Mucosa of rectum (tissue), 2 donors: Measurements from ENCODE around the gene RBM26.

ENCODE experiments used
- H3K27ac ChIP-seq, 2 donors: one replicate each; pipeline ENCODE4 v1.7.0; 2013; ENCODE audit warnings: inconsistent platforms in 2 of 2, low read depth in 2 of 2, low read length in 2 of 2
- H3K27me3 ChIP-seq, 2 donors: one replicate each; pipeline ENCODE4 v1.7.0; 2013; ENCODE audit warnings: low read length in 2 of 2; ENCODE audit not compliant: control insufficient read depth in 2 of 2, insufficient read depth in 2 of 2
- H3K36me3 ChIP-seq, 2 donors: one replicate each; pipeline ENCODE4 v1.7.0; 2013; ENCODE audit warnings: low read length in 2 of 2; ENCODE audit not compliant: control insufficient read depth in 2 of 2, insufficient read depth in 2 of 2
- H3K4me1 ChIP-seq, 2 donors: one replicate each; pipeline ENCODE4 v1.7.0; 2013; ENCODE audit warnings: low read length in 2 of 2, mild to moderate bottlenecking in 1 of 2; ENCODE audit not compliant: control insufficient read depth in 2 of 2, insufficient read depth in 2 of 2
- H3K4me3 ChIP-seq, 2 donors: one replicate each; pipeline ENCODE4 v1.7.0; 2013; ENCODE audit warnings: low read length in 2 of 2
- H3K9ac ChIP-seq, 2 donors: one replicate each; pipeline ENCODE4 v1.7.0; 2013; ENCODE audit warnings: low read length in 2 of 2, low read depth in 1 of 2, mild to moderate bottlenecking in 1 of 2
- H3K9me3 ChIP-seq, 2 donors: one replicate each; pipeline ENCODE4 v1.7.0; 2013; ENCODE audit warnings: low read length in 2 of 2; ENCODE audit not compliant: control insufficient read depth in 2 of 2
- donor health status: healthy.
- donor health status: Normal muscosa, but diverticular disease.

The RBM26 gene

GRCh38 chr13:79312340-79312855, 93.7 kb downstream of the RBM26 start:
- no peaks in the 10 kb centered on the region for H3K4me1 ChIP-seq
- H3K4me3 ChIP-seq = no peak overlapping the region
- no peak overlapping the region for H3K9ac ChIP-seq
- H3K27me3 ChIP-seq = no peaks in the 10 kb centered on the region
- no peak overlapping the region for H3K27ac ChIP-seq
- H3K36me3 ChIP-seq = no peaks in the 10 kb centered on the region
- no peaks in the 10 kb centered on the region for H3K9me3 ChIP-seq

DNA sequence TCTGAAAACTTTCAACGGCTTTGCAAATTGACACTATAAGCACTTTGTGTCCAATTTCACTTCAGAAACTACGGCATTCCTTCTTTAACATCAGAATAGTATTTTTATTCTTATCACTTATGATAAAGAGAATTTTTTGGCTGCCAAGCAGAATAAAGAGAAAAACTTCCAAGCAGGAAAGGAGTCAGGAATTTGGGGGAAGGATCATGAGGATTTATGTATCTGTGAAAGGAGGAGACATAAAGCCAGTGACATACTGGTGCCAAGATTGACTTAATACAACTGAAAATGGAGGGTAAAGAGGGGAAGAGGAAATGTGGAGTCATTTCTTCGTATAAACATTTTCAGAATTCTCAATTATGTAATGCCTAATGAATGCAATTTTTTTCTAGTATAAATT, 94.7 kb downstream of the RBM26 start:
- H3K27ac ChIP-seq = no peak overlapping the region
- no peaks in the 10 kb centered on the region for H3K36me3 ChIP-seq
- H3K9me3 ChIP-seq = no peaks in the 10 kb centered on the region
- H3K27me3 ChIP-seq = no peaks in the 10 kb centered on the region
- H3K4me3 ChIP-seq = no peak overlapping the region
- H3K4me1 ChIP-seq = no peaks in the 10 kb centered on the region
- no peak overlapping the region for H3K9ac ChIP-seq

- no peaks in the 10 kb centered on the region for H3K36me3 ChIP-seq
- H3K4me3 ChIP-seq = no peak overlapping the region
- no peaks in the 10 kb centered on the region for H3K9me3 ChIP-seq
- no peak overlapping the region for H3K27ac ChIP-seq
- H3K27me3 ChIP-seq = no peaks in the 10 kb centered on the region
- no peak overlapping the region for H3K9ac ChIP-seq
- H3K4me1 ChIP-seq = no peaks in the 10 kb centered on the region
These were observed 96.4 kb downstream of the RBM26 start for GRCh38 chr13:79309690-79310089.

DNA sequence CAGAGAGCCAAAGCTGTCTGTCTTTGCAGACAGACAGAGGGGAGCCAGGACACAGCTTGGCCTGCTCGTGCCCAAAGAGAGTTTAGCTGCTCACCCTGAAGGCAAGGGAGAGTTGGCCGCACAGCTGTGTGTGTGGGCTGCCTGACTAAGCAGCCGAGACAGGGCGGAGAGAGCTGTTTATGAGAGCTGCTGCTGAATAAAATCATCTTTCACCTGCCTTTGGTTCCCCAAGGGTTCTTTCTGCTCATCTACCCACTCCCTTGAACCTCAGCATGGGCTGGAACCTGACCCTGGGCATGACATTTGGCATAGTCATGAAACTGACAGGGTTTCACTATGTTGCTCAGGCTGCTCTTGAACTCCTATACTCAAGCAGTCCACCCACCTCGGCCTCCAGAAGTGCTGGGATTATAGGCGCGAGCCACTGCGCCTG, 98.2 kb downstream of the RBM26 start:
- Histone ChIP-seq H3K4me1 (no peaks in the 10 kb centered on the region), H3K27ac (no peak overlapping the region), H3K36me3 (no peaks in the 10 kb centered on the region), H3K4me3 (no peak overlapping the region), H3K9me3 (no peaks in the 10 kb centered on the region), H3K27me3 (no peaks in the 10 kb centered on the region), H3K9ac (no peak overlapping the region)

- Histone ChIP-seq H3K36me3 (no peaks in the 10 kb centered on the region), H3K9ac (no peak overlapping the region), H3K4me3 (no peak overlapping the region), H3K27me3 (no peaks in the 10 kb centered on the region), H3K9me3 (no peaks in the 10 kb centered on the region), H3K27ac (no peak overlapping the region), H3K4me1 (no peaks in the 10 kb centered on the region)
These were observed 98.6 kb downstream of the RBM26 start for GRCh38 chr13:79307433-79307861.

DNA sequence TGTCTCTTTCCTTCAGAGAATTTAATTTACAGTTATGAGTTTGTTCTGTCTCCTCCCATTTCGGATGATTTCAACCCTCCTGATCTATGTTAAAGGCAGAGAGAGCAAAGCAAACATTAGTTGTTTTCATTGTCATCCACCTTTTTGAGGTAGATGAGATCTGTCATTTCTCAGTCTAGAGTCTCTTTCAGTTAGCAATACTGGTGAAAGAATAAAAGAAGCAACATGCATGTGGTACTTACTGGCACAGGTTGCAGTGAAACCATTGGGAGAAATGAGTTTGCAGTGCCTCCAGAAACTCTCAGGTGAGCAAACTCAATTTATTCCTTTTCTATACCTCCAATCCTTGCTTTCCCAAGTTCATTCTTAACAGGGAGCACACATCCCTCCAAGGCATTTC, 99.4 kb downstream of the RBM26 start:
- H3K9me3 ChIP-seq = no peaks in the 10 kb centered on the region

DNA sequence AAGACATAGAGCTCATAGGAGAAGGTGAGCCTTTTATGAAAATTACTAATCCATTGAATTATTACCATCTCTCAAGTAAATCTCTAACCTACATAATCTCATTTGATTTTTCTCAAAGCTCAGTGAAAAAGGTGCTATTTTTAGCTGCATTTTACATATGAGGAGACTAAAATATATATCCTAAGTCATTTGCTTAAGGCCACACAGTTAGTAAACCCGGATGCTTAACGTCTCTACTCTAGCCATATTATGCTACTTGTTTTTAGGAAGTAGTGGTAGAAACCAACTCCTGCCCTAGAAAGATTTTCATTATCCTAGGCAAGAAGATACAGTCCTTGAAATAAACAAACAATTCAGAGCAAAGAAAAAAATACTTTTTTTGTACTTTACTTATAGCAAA, 108.9 kb downstream of the RBM26 start:
- Histone ChIP-seq H3K36me3 (no peaks in the 10 kb centered on the region), H3K9me3 (no peaks in the 10 kb centered on the region), H3K9ac (no peak overlapping the region), H3K4me1 (no peaks in the 10 kb centered on the region), H3K27ac (no peak overlapping the region), H3K4me3 (no peak overlapping the region), H3K27me3 (no peaks in the 10 kb centered on the region)

More for the DNA sequence above, 99.4 kb downstream of the RBM26 start:
- H3K4me3 ChIP-seq = no peak overlapping the region
- no peak overlapping the region for H3K27ac ChIP-seq
- H3K27me3 ChIP-seq = no peaks in the 10 kb centered on the region
- H3K36me3 ChIP-seq = no peaks in the 10 kb centered on the region
- H3K9ac ChIP-seq = no peak overlapping the region
- H3K4me1 ChIP-seq = no peaks in the 10 kb centered on the region

DNA sequence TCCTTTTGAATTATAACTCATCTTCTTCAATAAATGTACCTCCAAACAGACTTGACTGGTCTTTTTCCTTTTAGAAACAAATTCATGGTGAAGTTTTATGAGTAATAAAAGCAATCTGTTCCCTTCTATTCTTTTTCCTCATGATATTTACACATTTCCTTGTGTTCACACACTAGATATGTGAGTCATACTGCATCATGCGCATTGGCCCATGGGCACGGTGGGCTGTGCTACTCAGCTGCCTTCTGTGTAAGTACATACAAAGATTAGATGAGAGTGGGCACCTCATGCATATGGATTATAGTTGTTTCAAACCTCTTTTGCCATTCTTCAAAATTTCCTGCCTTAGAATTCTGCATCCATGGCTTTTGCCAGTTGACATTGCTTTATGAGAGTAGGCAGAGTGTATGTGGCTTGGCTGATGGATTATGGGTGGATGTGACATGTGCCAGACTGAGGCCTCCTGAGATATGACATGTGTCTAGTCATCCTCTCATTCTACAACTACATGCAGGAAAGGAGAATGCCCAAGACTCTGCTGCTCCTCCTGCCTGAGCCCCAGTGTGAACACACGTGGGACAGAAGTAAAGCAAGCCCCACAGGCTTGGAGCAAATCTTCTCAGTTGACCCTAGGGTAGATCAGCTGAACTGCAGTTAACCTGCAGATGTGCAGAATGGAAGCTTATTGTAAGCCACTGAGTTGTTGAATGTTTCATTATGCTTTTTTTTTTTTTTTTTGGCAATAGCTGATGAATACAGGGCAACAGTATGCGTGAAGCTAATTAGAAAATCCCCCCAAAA, 109.9 kb downstream of the RBM26 start:
- H3K4me3 ChIP-seq = no peak overlapping the region
- H3K27me3 ChIP-seq = no peaks in the 10 kb centered on the region
- H3K27ac ChIP-seq = no peak overlapping the region
- H3K9ac ChIP-seq = no peak overlapping the region
- no peaks in the 10 kb centered on the region for H3K9me3 ChIP-seq
- H3K4me1 ChIP-seq = no peaks in the 10 kb centered on the region
- H3K36me3 ChIP-seq = no peaks in the 10 kb centered on the region

GRCh38 chr13:79290595-79291244, 115.3 kb downstream of the RBM26 start:
- no peaks in the 10 kb centered on the region for H3K9me3 ChIP-seq
- H3K4me1 ChIP-seq = no peaks in the 10 kb centered on the region
- no peaks in the 10 kb centered on the region for H3K36me3 ChIP-seq
- H3K4me3 ChIP-seq = no peak overlapping the region
- H3K9ac ChIP-seq = no peak overlapping the region
- H3K27ac ChIP-seq = no peak overlapping the region
- no peaks in the 10 kb centered on the region for H3K27me3 ChIP-seq

- no peak overlapping the region for H3K4me3 ChIP-seq
- no peaks in the 10 kb centered on the region for H3K4me1 ChIP-seq
- H3K9ac ChIP-seq = no peak overlapping the region
- no peaks in the 10 kb centered on the region for H3K36me3 ChIP-seq
- H3K9me3 ChIP-seq = no peaks in the 10 kb centered on the region
- H3K27ac ChIP-seq = no peak overlapping the region
- H3K27me3 ChIP-seq = no peaks in the 10 kb centered on the region
These were observed 116.5 kb downstream of the RBM26 start for GRCh38 chr13:79289571-79289970.
